ENCODE results near the gene BTF3. TPM values are rescaled to one million over a fixed set of nuclear protein-coding genes. Genes with fewer than 3 reads are reported as not detected.

The BTF3 gene
- total RNA-seq, 1 donor from 2014 or later, result 866 TPM

GRCh38 chr5:73495772-73496335 lies 2.4 kb upstream of the BTF3 start:
- Mint-ChIP-seq H3K4me1 (ENCODE audit: unreplicated experiment) (peaks cover 25% of the 10 kb centered on the region), H3K9me3 (ENCODE audit: unreplicated experiment) (no peaks in the 10 kb centered on the region), H3K4me3 (ENCODE audit: unreplicated experiment) (no peak overlapping the region), H3K36me3 (ENCODE audit: low read depth, unreplicated experiment) (peaks cover 15% of the 10 kb centered on the region), H3K27me3 (ENCODE audit: unreplicated experiment) (peaks cover 6% of the 10 kb centered on the region), H3K27ac (ENCODE audit: unreplicated experiment) (no peak overlapping the region)
- no peak for TF ChIP-seq CTCF (IDR thresholded peaks at IDR 0.05; ENCODE audit: unreplicated experiment)
- DNase-seq (ENCODE audit: low spot score), result no peak

- DNase-seq (ENCODE audit: low spot score), result no peak
- no peak overlapping the region for H3K27ac Mint-ChIP-seq (ENCODE audit: unreplicated experiment)
- peak overlapping the region; percentile 16 for H3K4me3 Mint-ChIP-seq (ENCODE audit: unreplicated experiment)
- H3K27me3 Mint-ChIP-seq (ENCODE audit: unreplicated experiment), result peaks cover 6% of the 10 kb centered on the region
- TF ChIP-seq CTCF (IDR thresholded peaks at IDR 0.05; ENCODE audit: unreplicated experiment), result peak; percentile 52
- no peaks in the 10 kb centered on the region for H3K9me3 Mint-ChIP-seq (ENCODE audit: unreplicated experiment)
- peaks cover 31% of the 10 kb centered on the region for H3K4me1 Mint-ChIP-seq (ENCODE audit: unreplicated experiment)
- H3K36me3 Mint-ChIP-seq (ENCODE audit: low read depth, unreplicated experiment), result peaks cover 22% of the 10 kb centered on the region
Observed at GRCh38 chr5:73496984-73497457, 1.2 kb upstream of the BTF3 start.

- peak overlapping the region; percentile 97 for H3K4me3 Mint-ChIP-seq (ENCODE audit: unreplicated experiment)
- H3K36me3 Mint-ChIP-seq (ENCODE audit: low read depth, unreplicated experiment), result peaks cover 22% of the 10 kb centered on the region
- DNase-seq (ENCODE audit: low spot score), result no peak
- H3K4me1 Mint-ChIP-seq (ENCODE audit: unreplicated experiment), result peaks cover 31% of the 10 kb centered on the region
- H3K27ac Mint-ChIP-seq (ENCODE audit: unreplicated experiment), result peak overlapping the region; percentile 98
- peaks cover 6% of the 10 kb centered on the region for H3K27me3 Mint-ChIP-seq (ENCODE audit: unreplicated experiment)
- H3K9me3 Mint-ChIP-seq (ENCODE audit: unreplicated experiment), result no peaks in the 10 kb centered on the region
- no peak for TF ChIP-seq CTCF (IDR thresholded peaks at IDR 0.05; ENCODE audit: unreplicated experiment)
Observed at GRCh38 chr5:73497497-73498056, 665 bp upstream of the BTF3 start.

GRCh38 chr5:73499187-73499586 lies 945 bp downstream of the BTF3 start:
- Mint-ChIP-seq H3K4me1 (ENCODE audit: unreplicated experiment) (peaks cover 31% of the 10 kb centered on the region), H3K27ac (ENCODE audit: unreplicated experiment) (peak overlapping the region; percentile 98), H3K27me3 (ENCODE audit: unreplicated experiment) (peaks cover 6% of the 10 kb centered on the region), H3K4me3 (ENCODE audit: unreplicated experiment) (peak overlapping the region; percentile 97), H3K36me3 (ENCODE audit: low read depth, unreplicated experiment) (peaks cover 22% of the 10 kb centered on the region), H3K9me3 (ENCODE audit: unreplicated experiment) (no peaks in the 10 kb centered on the region)
- no peak for TF ChIP-seq CTCF (IDR thresholded peaks at IDR 0.05; ENCODE audit: unreplicated experiment)
- no peak for DNase-seq (ENCODE audit: low spot score)

- DNase-seq (ENCODE audit: low spot score), result no peak
- Mint-ChIP-seq H3K36me3 (ENCODE audit: low read depth, unreplicated experiment) (peaks cover 24% of the 10 kb centered on the region), H3K27me3 (ENCODE audit: unreplicated experiment) (peaks cover 6% of the 10 kb centered on the region), H3K4me1 (ENCODE audit: unreplicated experiment) (peaks cover 26% of the 10 kb centered on the region), H3K4me3 (ENCODE audit: unreplicated experiment) (peak overlapping the region; percentile 97), H3K27ac (ENCODE audit: unreplicated experiment) (peak overlapping the region; percentile 98), H3K9me3 (ENCODE audit: unreplicated experiment) (no peaks in the 10 kb centered on the region)
- no peak for TF ChIP-seq CTCF (IDR thresholded peaks at IDR 0.05; ENCODE audit: unreplicated experiment)
Observed at GRCh38 chr5:73499756-73500155, 1.5 kb downstream of the BTF3 start.

Data from endothelial cell (in vitro differentiated cells).